ENCODE results near the gene PITPNM3. TPM values are rescaled to one million over a fixed set of nuclear protein-coding genes. Genes with fewer than 3 reads are reported as not detected.

PITPNM3 gene
- polyA plus RNA-seq, 1 donor from 2014 or later = 3.0 TPM

- H2AFZ ChIP-seq (ENCODE audit: low read depth, low read length) = no peak overlapping the region
- no peak overlapping the region for H3K27ac ChIP-seq (ENCODE audit: low read length)
- H3K36me3 ChIP-seq (ENCODE audit: insufficient read depth, low read length) = peaks cover 6% of the 10 kb centered on the region
- no peak overlapping the region for H3K9ac ChIP-seq (ENCODE audit: low read length)
- H3K9me2 ChIP-seq (ENCODE audit: insufficient read depth, low read length) = no peaks in the 10 kb centered on the region
- no peaks in the 10 kb centered on the region for H3F3A ChIP-seq (ENCODE audit: insufficient read depth, low read length, poor library complexity, severe bottlenecking)
- no peaks in the 10 kb centered on the region for H4K20me1 ChIP-seq (ENCODE audit: insufficient read depth)
- no peak overlapping the region for H3K4me2 ChIP-seq (ENCODE audit: low read length)
- H3K4me3 ChIP-seq (ENCODE audit: low read length) = no peak overlapping the region
- H3K79me2 ChIP-seq (replicated peaks; ENCODE audit: insufficient read depth, low read length) = no peaks in the 10 kb centered on the region
- no peaks in the 10 kb centered on the region for H3K9me3 ChIP-seq (ENCODE audit: low read length)
- TF ChIP-seq TAF1 (IDR thresholded peaks at IDR 0.05; ENCODE audit: low read depth) (no peak), CTCF (IDR thresholded peaks at IDR 0.05; ENCODE audit: poor library complexity, severe bottlenecking) (no peak), EP300 (conservative IDR thresholded peaks at IDR 0.05; ENCODE audit: poor library complexity, severe bottlenecking) (no peak), POLR2AphosphoS5 (IDR thresholded peaks at IDR 0.05) (no peak), EZH2 (IDR thresholded peaks at IDR 0.05; ENCODE audit: borderline replicate concordance, insufficient read depth, low read length, poor library complexity, severe bottlenecking) (no peak), MXI1 (conservative IDR thresholded peaks at IDR 0.05; ENCODE audit: poor library complexity, severe bottlenecking) (no peak), REST (IDR thresholded peaks at IDR 0.05; ENCODE audit: borderline replicate concordance) (no peak), RAD21 (conservative IDR thresholded peaks at IDR 0.05) (no peak), SMC3 (conservative IDR thresholded peaks at IDR 0.05; ENCODE audit: poor library complexity) (no peak)
- H3K27me3 ChIP-seq (ENCODE audit: insufficient read depth, low read depth, low read length) = no peaks in the 10 kb centered on the region
Measured at GRCh38 chr17:6597727-6598126, 41.4 kb upstream of the PITPNM3 start.

- no peak overlapping the region for H3K9ac ChIP-seq (ENCODE audit: low read length)
- no peaks in the 10 kb centered on the region for H3K27me3 ChIP-seq (ENCODE audit: insufficient read depth, low read depth, low read length)
- H3K36me3 ChIP-seq (ENCODE audit: insufficient read depth, low read length) = peaks cover 6% of the 10 kb centered on the region
- no peak overlapping the region for H2AFZ ChIP-seq (ENCODE audit: low read depth, low read length)
- H3K4me3 ChIP-seq (ENCODE audit: low read length) = no peak overlapping the region
- no peaks in the 10 kb centered on the region for H3K79me2 ChIP-seq (replicated peaks; ENCODE audit: insufficient read depth, low read length)
- H3K27ac ChIP-seq (ENCODE audit: low read length) = no peak overlapping the region
- H3K9me3 ChIP-seq (ENCODE audit: low read length) = no peaks in the 10 kb centered on the region
- H3K9me2 ChIP-seq (ENCODE audit: insufficient read depth, low read length) = no peaks in the 10 kb centered on the region
- H3K4me2 ChIP-seq (ENCODE audit: low read length) = no peak overlapping the region
- H4K20me1 ChIP-seq (ENCODE audit: insufficient read depth) = no peaks in the 10 kb centered on the region
- H3F3A ChIP-seq (ENCODE audit: insufficient read depth, low read length, poor library complexity, severe bottlenecking) = no peaks in the 10 kb centered on the region
- TF ChIP-seq SMC3 (conservative IDR thresholded peaks at IDR 0.05; ENCODE audit: poor library complexity) (no peak), POLR2AphosphoS5 (IDR thresholded peaks at IDR 0.05) (no peak), EZH2 (IDR thresholded peaks at IDR 0.05; ENCODE audit: borderline replicate concordance, insufficient read depth, low read length, poor library complexity, severe bottlenecking) (no peak), TAF1 (IDR thresholded peaks at IDR 0.05; ENCODE audit: low read depth) (no peak), MXI1 (conservative IDR thresholded peaks at IDR 0.05; ENCODE audit: poor library complexity, severe bottlenecking) (no peak), CTCF (IDR thresholded peaks at IDR 0.05; ENCODE audit: poor library complexity, severe bottlenecking) (no peak), EP300 (conservative IDR thresholded peaks at IDR 0.05; ENCODE audit: poor library complexity, severe bottlenecking) (no peak), REST (IDR thresholded peaks at IDR 0.05; ENCODE audit: borderline replicate concordance) (no peak), RAD21 (conservative IDR thresholded peaks at IDR 0.05) (no peak)
Measured at GRCh38 chr17:6596941-6597340, 40.6 kb upstream of the PITPNM3 start.
